GM12892 (cell line): Measurements from ENCODE around the gene STYXL2. TPM values are rescaled to one million over a fixed set of nuclear protein-coding genes. Genes with fewer than 3 reads are reported as not detected.

Experiments used
- DNase-seq: peaks from one replicate; pipeline ENCODE4 v3.0.0; 2011; ENCODE audit not compliant: insufficient read length
- FAIRE-seq: peaks from 2 replicates; lab custom pipeline; 2011; peaks lifted over from hg19 to GRCh38; lab: Jason Lieb, UNC
- POLR2A ChIP-seq: IDR thresholded peaks from 2 replicates; pipeline ENCODE4 v1.6.1; 2011; ENCODE audit warnings: low read depth, low read length, control low read depth
- POLR2AphosphoS5 ChIP-seq: IDR thresholded peaks from 2 replicates; pipeline ENCODE4 v1.6.1; 2011; ENCODE audit warnings: low read depth, low read length, control low read depth
- TAF1 ChIP-seq: IDR thresholded peaks from 2 replicates; pipeline ENCODE4 v1.6.1; 2011; ENCODE audit warnings: low read depth, mild to moderate bottlenecking, control low read depth, low read length, borderline replicate concordance
- polyA plus RNA-seq: library from polyadenylated mRNA; unstranded; fragments of >200 nt; gene quantifications from one replicate; pipeline ENCODE4 v1.2.1, GENCODE V29; 2012; ENCODE audit warnings: missing spikeins, inconsistent platforms; ENCODE audit not compliant: missing spikeins

STYXL2 gene
- not detected for polyA plus RNA-seq

DNA sequence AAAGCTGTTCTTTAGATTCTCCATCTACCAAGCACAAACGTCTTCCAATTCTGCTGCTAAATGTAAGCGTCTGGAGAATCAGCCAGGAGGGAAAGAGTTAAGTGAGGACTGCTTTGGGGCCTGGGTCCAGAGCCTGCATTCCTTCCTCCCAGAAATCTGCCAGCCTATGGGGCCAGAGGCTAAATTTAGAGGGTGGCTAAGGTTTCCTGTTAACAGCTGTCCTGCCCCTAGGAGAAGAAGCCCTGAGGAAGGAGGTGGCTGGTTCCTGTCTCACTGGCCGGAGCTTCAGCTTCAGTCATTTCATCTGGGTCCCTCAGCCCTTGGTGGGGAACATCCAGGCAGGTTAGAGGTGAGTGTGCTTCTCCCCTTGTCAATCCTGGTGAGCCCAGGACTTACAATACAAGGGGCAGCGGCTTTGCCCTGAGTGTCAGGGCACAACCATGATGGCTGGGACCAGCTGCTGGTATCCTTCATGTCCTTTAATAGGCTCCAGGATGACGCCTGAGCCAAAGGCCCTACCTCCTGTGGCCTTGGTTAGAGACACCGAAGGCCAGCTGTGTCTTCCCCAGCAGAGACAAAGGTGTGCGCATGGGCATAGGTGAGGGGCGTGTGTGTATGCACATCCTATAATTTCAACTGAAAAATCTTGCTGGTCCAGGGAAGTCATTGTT is at the start of gene STYXL2:
Gene STYXL2 (plus strand): TSS at position 230 of the 671 bp plus-strand sequence. CDS start 775 bp downstream, outside the sequence.
- FAIRE-seq: no peak
- no peak for DNase-seq
- TF ChIP-seq POLR2AphosphoS5 (no peak), TAF1 (no peak), POLR2A (no peak)

DNA sequence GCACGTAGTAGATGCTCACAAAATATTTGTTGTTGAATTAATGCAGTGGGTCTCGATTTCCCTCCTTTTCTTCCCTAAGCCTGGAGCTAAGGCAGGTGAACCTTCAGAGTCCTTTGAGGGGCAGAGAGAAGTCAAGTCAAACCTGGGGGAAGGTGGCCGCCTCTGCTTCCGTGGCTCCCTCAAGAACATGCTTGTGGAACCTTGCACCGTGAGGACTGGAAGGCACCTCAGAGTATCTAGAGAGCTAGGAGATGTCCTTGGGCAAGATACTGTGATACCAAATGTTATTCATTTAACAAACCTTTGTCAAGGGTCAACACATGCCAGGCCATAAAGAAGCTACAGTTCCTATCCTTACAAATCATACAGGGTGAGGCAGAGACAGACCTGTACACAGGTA is 42.0 kb upstream of the STYXL2 start:
- DNase-seq (no peak), FAIRE-seq (no peak)
- no peak for TF ChIP-seq POLR2AphosphoS5
- no peak for TF ChIP-seq TAF1
- no peak for TF ChIP-seq POLR2A

- FAIRE-seq: no peak
- no peak for TF ChIP-seq POLR2AphosphoS5
- TF ChIP-seq POLR2A: no peak
- TF ChIP-seq TAF1: no peak
- no peak for DNase-seq
Observed at GRCh38 chr1:167052389-167052788, 41.5 kb upstream of the STYXL2 start.

- FAIRE-seq: no peak
- TF ChIP-seq POLR2A (no peak), TAF1 (no peak), POLR2AphosphoS5 (no peak)
- no peak for DNase-seq
Observed at GRCh38 chr1:167054531-167054930, 39.3 kb upstream of the STYXL2 start.

DNA sequence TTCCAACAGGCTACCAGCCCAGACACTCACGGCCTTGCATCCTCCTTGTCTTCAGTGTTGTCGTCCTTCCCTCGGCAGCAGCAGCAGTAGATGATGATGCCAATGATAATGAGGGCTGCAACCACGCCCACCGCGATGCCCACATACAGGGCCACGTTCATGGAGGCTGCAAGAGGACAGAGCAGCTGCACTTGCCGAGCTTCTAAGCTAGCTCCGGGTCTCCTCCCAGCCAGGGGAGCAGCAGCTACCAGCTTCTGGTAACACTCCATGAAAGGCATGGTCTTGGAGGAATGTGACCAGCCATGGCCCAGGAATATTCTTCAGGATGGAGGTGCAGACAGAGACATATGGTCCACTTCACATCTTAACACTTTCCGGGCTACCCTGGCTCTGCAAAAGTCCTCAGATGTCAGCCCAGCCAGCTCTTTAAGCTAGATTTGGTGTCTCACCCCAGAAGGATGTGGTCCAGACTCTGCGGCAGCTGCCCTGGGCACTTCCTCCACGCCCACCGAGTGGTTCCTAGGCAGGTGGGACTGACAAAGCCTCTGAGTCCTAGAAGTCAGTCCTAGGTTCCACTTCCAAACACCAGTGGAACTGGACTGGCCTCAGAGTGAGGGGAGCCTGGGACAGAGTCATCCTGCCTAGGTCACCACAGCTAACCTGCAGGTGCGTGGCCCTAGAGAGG is 38.8 kb upstream of the STYXL2 start:
- TF ChIP-seq TAF1 (no peak), POLR2A (no peak), POLR2AphosphoS5 (no peak)
- DNase-seq (no peak), FAIRE-seq (no peak)

- FAIRE-seq: peak; percentile 91
- TF ChIP-seq POLR2AphosphoS5 (no peak), POLR2A (no peak), TAF1 (no peak)
- no peak for DNase-seq
Observed at GRCh38 chr1:167056529-167057231, 37.2 kb upstream of the STYXL2 start.

DNA sequence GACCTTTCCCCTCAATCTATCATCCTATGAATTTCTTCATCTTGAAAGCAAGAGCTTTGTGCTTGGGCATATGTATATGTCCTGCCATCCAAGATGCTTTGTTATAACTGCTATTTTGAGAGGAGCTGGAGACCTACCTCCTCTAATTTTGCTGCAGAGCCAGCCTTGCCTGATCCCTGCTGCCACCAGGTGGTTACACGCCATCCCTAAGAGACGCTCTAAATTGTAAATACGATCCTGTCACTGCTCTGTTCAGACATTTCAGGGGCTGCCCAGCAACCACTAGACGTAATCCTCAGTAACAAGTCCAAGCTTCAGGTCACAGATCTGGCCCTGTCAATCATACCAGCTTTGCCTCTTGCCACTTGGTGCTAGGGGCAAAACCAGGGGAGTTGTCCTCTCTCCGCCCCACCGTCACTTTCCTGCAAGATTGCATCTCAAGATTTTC is 36.6 kb upstream of the STYXL2 start:
- DNase-seq (no peak), FAIRE-seq (no peak)
- TF ChIP-seq POLR2A: no peak
- TF ChIP-seq POLR2AphosphoS5: no peak
- no peak for TF ChIP-seq TAF1

DNA sequence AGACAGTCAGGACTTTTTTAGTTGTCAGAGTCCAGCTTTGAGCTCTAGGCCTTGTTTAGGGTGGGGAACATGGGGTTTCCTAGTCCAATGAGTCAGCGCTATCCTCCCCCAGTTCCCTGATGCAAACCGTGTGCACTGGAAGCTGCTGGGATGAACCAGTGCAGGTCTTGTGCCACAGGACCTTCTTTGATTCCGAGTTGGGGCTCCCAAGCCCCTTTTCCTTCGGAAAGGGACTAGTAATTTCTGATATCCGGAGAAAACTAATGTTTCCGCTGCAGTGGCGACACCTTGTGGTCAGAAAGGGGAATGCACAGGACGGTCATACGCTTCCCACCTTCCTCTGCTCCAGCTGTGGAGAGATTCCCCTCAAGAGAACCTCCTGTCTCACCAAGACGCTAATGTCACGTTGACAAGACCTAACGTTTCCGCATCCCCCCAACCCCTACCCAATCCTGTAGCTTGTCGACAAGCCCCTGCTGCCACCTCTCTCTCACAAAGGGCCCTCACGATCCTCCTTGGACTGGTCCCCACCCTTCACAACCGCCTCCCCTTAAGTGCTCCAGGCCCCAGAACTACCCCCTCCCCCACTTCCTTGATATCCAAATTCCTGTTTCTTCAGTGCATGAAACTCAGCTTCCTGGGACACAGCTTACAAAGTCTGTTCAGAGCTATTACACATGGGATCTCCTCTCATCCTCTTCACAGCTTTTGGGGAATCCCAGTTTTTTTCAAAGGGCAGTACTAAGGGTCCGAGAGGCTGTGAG is 34.6 kb upstream of the STYXL2 start:
- peak; percentile 80 for FAIRE-seq
- DNase-seq: no peak
- TF ChIP-seq POLR2A: no peak
- no peak for TF ChIP-seq TAF1
- TF ChIP-seq POLR2AphosphoS5: no peak

DNA sequence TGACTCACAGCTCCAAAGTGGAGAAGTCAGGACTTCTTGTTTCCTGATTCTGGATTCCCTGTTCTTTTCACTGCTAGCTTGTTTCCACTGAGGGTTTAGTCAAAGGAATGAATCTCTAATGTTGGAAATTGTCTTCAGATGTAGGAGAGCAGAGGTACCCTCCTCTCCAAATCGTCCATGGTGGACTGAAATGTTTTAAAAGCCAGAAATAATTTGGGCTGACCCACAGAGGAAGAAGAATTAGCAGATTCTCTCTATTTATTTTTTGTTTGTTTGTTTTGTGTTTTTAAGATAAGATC is 34.1 kb upstream of the STYXL2 start:
- no peak for DNase-seq
- no peak for FAIRE-seq
- TF ChIP-seq TAF1 (no peak), POLR2A (no peak), POLR2AphosphoS5 (no peak)

DNA sequence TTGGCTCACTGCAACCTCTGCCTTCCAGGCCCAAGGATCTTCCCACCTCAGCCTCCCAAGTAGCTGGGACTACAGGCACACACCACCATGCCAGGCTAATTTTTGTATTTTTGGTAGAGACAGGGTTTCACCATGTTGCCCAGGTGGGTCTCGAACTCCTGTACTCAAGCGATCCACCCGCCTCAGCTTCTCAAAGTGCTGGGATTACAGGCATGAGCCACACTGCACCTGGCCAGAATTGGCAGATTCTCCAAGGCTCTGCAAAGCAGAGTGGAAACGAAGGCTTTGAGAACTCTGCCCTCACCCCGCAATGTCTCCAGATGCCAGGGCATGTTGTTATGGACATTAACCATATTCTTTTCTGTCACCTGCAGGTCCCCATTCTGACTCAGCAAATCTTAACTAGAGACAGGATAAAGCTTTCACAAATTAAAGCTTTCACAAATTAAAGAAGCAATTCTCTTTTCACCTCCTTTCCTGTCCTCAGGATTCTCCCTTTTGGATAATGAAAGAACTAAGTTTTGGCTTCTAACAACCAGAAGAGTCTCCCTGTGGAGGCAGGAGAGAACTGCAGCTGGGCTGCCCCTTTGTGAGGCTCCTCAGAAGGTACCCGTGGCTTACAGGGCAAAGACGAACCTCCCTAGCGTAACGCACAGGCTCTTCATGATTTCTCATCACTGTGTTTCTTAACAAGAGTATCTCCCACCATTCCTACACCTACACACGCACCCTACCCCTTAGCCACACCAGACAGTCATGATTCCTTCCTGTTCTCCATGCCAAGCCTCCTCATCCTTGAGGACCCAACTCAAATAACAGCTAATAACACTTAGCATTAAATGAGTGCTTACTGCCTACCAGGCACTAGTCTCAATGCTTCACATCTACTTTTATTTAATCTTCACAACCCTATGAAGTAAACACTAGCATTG is 33.5 kb upstream of the STYXL2 start:
- DNase-seq (no peak), FAIRE-seq (no peak)
- TF ChIP-seq POLR2AphosphoS5 (no peak), POLR2A (no peak), TAF1 (no peak)
